ENCODE results near the gene PCDH9.

PCDH9 gene

GRCh38 chr13:66397133-66397532 lies 833.0 kb downstream of the PCDH9 start:
- H3K4me3 Mint-ChIP-seq: no peak overlapping the region
- no peaks in the 10 kb centered on the region for H3K36me3 Mint-ChIP-seq (ENCODE audit: low read depth)
- no peaks in the 10 kb centered on the region for H3K4me1 Mint-ChIP-seq (ENCODE audit: low read depth)
- H3K27me3 Mint-ChIP-seq (ENCODE audit: low read depth): no peaks in the 10 kb centered on the region
- no peaks in the 10 kb centered on the region for H3K9me3 Mint-ChIP-seq
- no peak overlapping the region for H3K27ac Mint-ChIP-seq

DNA sequence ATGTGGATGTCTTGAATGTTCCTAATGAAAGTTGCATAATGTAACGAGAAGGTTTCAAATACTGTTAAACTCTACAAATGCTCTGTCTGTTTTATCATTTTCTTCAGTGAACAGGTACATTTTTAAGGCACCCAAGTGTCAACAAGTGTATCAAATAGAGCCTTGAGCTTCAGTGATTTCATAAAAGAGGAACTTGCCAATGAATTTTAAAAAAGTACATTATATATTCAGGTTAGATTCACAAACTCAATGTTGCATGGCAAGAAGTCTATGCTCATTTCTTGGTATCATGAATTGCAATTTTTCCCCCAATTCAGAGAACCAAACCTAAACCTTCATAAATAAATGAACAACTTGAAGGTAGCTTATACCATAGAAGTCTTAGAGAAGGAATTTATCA lies 838.8 kb downstream of the PCDH9 start:
- no peaks in the 10 kb centered on the region for H3K36me3 Mint-ChIP-seq (ENCODE audit: low read depth)
- peaks cover 5% of the 10 kb centered on the region for H3K9me3 Mint-ChIP-seq
- no peaks in the 10 kb centered on the region for H3K4me1 Mint-ChIP-seq (ENCODE audit: low read depth)
- H3K4me3 Mint-ChIP-seq: no peak overlapping the region
- H3K27me3 Mint-ChIP-seq (ENCODE audit: low read depth): no peaks in the 10 kb centered on the region
- no peak overlapping the region for H3K27ac Mint-ChIP-seq

DNA sequence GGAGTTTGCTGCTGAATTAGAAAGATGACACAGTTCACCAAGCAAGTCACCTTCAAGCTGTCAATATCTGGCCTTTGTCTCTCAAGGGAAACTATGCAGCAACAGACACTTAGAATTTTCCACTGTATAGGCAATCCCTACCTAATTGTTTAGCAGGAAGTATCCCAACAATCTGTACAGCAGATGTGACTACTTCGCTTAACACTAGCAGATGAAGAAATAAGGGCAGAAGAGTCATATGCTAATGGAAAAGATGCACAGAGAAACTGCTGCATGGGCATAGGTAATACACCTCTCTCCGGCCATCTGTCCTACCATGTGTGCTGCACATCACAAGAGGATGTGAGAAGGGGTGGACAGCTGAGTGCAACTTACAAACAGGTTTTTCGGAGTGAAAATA lies 851.2 kb downstream of the PCDH9 start:
- H3K4me1 Mint-ChIP-seq (ENCODE audit: low read depth): no peaks in the 10 kb centered on the region
- no peaks in the 10 kb centered on the region for H3K9me3 Mint-ChIP-seq
- H3K36me3 Mint-ChIP-seq (ENCODE audit: low read depth): no peaks in the 10 kb centered on the region
- H3K27me3 Mint-ChIP-seq (ENCODE audit: low read depth): no peaks in the 10 kb centered on the region
- H3K4me3 Mint-ChIP-seq: no peak overlapping the region
- H3K27ac Mint-ChIP-seq: no peak overlapping the region

DNA sequence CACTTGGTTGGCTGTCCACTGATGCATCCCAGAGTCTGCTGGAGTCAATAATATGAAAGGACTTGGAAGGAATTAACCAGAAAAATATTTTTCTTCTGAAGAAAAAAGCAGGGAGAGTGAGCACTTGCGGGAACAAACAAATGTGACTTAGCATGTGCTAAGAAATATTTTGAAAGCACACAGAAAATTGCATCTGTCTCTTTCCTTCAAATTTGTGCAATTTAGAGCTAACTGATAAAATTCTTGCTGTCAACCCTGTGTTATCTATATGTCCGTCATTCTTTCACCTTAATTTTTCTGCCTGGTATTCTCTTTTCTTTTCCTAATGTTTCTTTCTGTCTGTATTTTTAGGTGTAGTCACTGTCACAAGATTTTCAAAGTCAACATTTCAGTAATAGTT lies 852.6 kb downstream of the PCDH9 start:
- H3K4me1 Mint-ChIP-seq (ENCODE audit: low read depth): no peaks in the 10 kb centered on the region
- no peak overlapping the region for H3K27ac Mint-ChIP-seq
- H3K27me3 Mint-ChIP-seq (ENCODE audit: low read depth): no peaks in the 10 kb centered on the region
- no peaks in the 10 kb centered on the region for H3K36me3 Mint-ChIP-seq (ENCODE audit: low read depth)
- H3K9me3 Mint-ChIP-seq: no peaks in the 10 kb centered on the region
- H3K4me3 Mint-ChIP-seq: no peak overlapping the region

- Mint-ChIP-seq H3K9me3 (no peaks in the 10 kb centered on the region), H3K4me1 (ENCODE audit: low read depth) (no peaks in the 10 kb centered on the region), H3K27ac (no peak overlapping the region), H3K4me3 (no peak overlapping the region), H3K36me3 (ENCODE audit: low read depth) (no peaks in the 10 kb centered on the region), H3K27me3 (ENCODE audit: low read depth) (no peaks in the 10 kb centered on the region)
Measured at GRCh38 chr13:66375756-66376155, 854.4 kb downstream of the PCDH9 start.

GRCh38 chr13:66369666-66370065 lies 860.5 kb downstream of the PCDH9 start:
- Mint-ChIP-seq H3K4me3 (no peak overlapping the region), H3K27me3 (ENCODE audit: low read depth) (no peaks in the 10 kb centered on the region), H3K9me3 (no peaks in the 10 kb centered on the region), H3K4me1 (ENCODE audit: low read depth) (no peaks in the 10 kb centered on the region), H3K36me3 (ENCODE audit: low read depth) (no peaks in the 10 kb centered on the region), H3K27ac (no peak overlapping the region)

- Mint-ChIP-seq H3K4me1 (ENCODE audit: low read depth) (no peaks in the 10 kb centered on the region), H3K27ac (no peak overlapping the region), H3K27me3 (ENCODE audit: low read depth) (no peaks in the 10 kb centered on the region), H3K36me3 (ENCODE audit: low read depth) (no peaks in the 10 kb centered on the region), H3K4me3 (no peak overlapping the region), H3K9me3 (no peaks in the 10 kb centered on the region)
Measured at GRCh38 chr13:66367356-66367755, 862.8 kb downstream of the PCDH9 start.

DNA sequence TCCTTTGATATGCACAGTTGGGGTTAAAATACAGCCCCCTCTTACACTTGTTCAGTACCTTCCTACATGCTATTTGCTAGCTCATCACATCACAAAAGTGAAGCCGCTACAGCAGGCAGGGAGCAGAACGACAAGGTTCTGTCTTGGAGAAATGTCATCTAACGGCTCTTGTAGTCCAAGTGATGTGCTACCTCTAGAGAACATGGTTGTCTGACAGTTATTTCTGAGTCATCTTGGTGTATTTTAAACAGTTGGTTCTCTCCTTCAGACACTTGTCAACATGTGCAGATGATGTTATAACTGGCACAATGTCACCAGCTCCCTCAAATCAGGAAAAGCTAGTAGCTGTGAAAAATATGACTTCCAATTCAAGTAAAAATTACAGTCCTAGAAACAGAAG lies 865.0 kb downstream of the PCDH9 start:
- H3K4me1 Mint-ChIP-seq (ENCODE audit: low read depth): no peaks in the 10 kb centered on the region
- H3K36me3 Mint-ChIP-seq (ENCODE audit: low read depth): no peaks in the 10 kb centered on the region
- no peaks in the 10 kb centered on the region for H3K9me3 Mint-ChIP-seq
- no peak overlapping the region for H3K4me3 Mint-ChIP-seq
- no peak overlapping the region for H3K27ac Mint-ChIP-seq
- H3K27me3 Mint-ChIP-seq (ENCODE audit: low read depth): no peaks in the 10 kb centered on the region

DNA sequence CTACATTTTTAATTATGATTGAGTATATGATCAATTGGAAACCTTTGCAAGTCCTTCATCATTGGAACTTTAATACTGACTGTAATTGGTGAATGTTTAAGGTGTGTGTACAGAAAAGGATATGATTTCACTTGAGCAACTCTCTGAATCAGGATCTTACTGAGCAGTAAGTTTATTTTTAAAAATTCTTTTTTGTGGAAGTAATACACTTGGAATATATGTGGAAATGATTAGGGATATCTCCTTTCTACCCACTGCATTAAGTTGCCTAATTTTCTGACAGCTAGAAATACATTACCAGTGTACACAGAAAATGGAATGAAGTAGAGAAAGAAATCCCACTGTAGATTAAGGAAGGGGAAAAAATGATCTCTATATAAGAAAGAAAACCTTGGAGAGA lies 865.8 kb downstream of the PCDH9 start:
- Mint-ChIP-seq H3K4me3 (no peak overlapping the region), H3K9me3 (no peaks in the 10 kb centered on the region), H3K4me1 (ENCODE audit: low read depth) (no peaks in the 10 kb centered on the region), H3K36me3 (ENCODE audit: low read depth) (no peaks in the 10 kb centered on the region), H3K27me3 (ENCODE audit: low read depth) (no peaks in the 10 kb centered on the region), H3K27ac (no peak overlapping the region)

DNA sequence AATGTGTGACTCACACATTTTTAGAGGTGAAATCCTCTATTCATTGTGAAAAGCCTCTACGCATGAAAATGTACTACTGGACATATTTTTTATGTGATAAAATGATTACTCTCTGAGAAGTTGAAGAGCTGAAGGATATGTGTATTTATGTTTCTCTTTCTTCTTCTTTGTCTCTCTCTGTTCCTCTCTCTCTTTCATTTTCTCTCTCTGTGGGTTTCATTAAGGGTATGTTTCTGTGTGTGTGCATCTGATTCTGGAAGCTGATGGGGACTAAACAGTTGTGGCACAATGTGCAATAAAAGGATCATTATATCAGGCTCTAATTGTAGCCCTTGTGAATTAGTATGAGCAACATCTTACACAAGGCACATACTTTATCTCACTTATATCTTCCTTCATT lies 867.7 kb downstream of the PCDH9 start:
- no peak overlapping the region for H3K27ac Mint-ChIP-seq

DNA sequence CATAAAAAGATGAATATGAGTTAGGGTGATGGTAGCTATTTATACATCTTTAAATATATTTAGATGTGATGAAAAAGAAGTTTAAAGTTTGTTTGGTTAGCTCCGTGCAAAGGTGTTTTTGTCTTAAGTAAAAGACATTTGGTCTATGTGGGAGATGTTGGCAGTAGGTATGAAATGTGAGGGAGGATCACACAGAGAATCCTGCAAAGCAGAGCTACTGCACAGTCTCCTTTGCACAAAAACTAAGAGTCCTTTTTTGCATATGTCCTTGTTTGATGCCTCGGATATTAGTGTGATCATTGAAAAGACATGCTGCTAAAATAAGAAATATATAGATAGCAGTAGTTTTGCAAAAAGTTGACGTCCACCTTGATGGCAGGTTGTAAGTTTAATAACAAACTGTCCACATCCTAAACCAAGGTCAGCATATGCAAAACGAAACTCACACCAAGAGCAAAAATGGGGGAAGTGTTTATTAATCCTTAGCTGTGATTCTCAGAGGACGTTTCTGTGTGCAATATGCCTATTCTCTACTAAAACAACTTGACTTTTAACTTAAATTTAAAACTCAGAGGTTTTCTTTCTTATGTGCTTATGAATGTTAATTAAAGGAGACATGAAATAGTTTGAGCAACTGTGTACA lies 870.1 kb downstream of the PCDH9 start:
- Mint-ChIP-seq H3K4me3 (no peak overlapping the region), H3K27ac (no peak overlapping the region), H3K4me1 (ENCODE audit: low read depth) (no peaks in the 10 kb centered on the region), H3K27me3 (ENCODE audit: low read depth) (no peaks in the 10 kb centered on the region), H3K36me3 (ENCODE audit: low read depth) (no peaks in the 10 kb centered on the region), H3K9me3 (no peaks in the 10 kb centered on the region)

More for the DNA sequence above, 867.7 kb downstream of the PCDH9 start:
- Mint-ChIP-seq H3K36me3 (ENCODE audit: low read depth) (no peaks in the 10 kb centered on the region), H3K27me3 (ENCODE audit: low read depth) (no peaks in the 10 kb centered on the region), H3K4me3 (no peak overlapping the region), H3K9me3 (no peaks in the 10 kb centered on the region), H3K4me1 (ENCODE audit: low read depth) (no peaks in the 10 kb centered on the region)

GRCh38 chr13:66359393-66359792 lies 870.7 kb downstream of the PCDH9 start:
- H3K4me3 Mint-ChIP-seq: no peak overlapping the region
- H3K27ac Mint-ChIP-seq: no peak overlapping the region
- no peaks in the 10 kb centered on the region for H3K27me3 Mint-ChIP-seq (ENCODE audit: low read depth)
- H3K36me3 Mint-ChIP-seq (ENCODE audit: low read depth): no peaks in the 10 kb centered on the region
- no peaks in the 10 kb centered on the region for H3K4me1 Mint-ChIP-seq (ENCODE audit: low read depth)
- H3K9me3 Mint-ChIP-seq: no peaks in the 10 kb centered on the region

DNA sequence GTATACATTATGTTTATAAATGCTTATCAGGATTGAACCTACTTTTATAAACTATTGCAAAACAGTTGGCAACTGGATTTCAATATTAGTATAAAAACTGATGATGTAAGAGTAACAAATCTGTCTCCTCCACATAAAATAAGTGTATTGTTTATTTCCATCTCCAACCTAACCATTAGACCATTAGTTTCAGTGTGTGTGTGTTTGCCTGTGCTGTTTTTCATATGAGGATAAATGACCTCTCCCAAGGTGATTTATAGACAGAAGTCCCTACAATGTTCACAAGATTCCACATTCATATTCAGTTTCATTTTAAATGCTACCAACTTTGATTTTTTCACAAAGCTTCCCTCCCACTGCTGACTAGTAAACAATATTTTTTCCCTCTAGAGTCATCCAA lies 871.6 kb downstream of the PCDH9 start:
- no peaks in the 10 kb centered on the region for H3K36me3 Mint-ChIP-seq (ENCODE audit: low read depth)
- H3K4me1 Mint-ChIP-seq (ENCODE audit: low read depth): no peaks in the 10 kb centered on the region
- no peaks in the 10 kb centered on the region for H3K9me3 Mint-ChIP-seq
- no peak overlapping the region for H3K27ac Mint-ChIP-seq
- no peaks in the 10 kb centered on the region for H3K27me3 Mint-ChIP-seq (ENCODE audit: low read depth)
- H3K4me3 Mint-ChIP-seq: no peak overlapping the region

GRCh38 chr13:66357463-66357862 lies 872.7 kb downstream of the PCDH9 start:
- H3K27ac Mint-ChIP-seq: no peak overlapping the region
- no peaks in the 10 kb centered on the region for H3K4me1 Mint-ChIP-seq (ENCODE audit: low read depth)
- H3K9me3 Mint-ChIP-seq: no peaks in the 10 kb centered on the region
- H3K27me3 Mint-ChIP-seq (ENCODE audit: low read depth): no peaks in the 10 kb centered on the region
- no peaks in the 10 kb centered on the region for H3K36me3 Mint-ChIP-seq (ENCODE audit: low read depth)
- no peak overlapping the region for H3K4me3 Mint-ChIP-seq

DNA sequence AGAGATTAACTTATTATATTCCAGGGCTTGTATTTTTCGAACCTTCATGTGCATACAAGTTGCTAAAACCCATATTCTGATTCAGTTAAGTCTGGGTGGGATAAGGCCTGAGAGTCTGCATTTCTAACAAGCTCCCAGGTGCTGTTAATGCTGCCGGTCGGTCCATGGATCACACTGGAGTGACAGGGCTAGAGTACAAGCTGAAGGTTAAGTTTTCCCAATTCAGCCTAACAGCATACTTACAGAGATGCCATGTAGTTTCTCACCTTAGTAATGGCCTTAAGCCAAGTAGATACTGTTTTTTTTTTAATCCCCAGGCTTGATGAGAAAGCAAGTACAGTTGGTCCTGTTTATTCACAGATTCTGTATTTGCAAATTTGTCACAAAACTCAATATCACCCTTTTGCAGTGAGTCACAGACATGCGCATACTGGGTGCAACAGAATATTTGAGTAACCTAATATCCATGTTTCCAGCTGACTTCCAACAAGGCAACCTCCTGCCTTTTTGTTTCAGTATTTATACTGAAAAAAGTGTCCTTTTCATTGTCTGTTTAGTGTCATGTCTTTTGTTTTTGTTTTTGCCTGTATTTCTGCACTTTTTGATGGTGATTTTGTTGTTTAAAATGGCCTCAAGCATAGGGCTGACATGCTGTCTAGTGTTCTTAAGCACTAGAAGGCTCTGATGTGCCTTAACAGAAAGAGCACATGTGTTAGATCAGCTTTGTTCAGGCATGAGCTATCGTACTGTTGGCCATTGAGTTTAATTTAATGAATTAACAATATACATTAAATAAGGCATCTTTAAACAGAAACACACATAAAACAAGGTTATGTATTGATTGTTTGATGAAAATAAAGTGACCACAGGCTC lies 875.0 kb downstream of the PCDH9 start:
- no peak overlapping the region for H3K4me3 Mint-ChIP-seq
- no peaks in the 10 kb centered on the region for H3K27me3 Mint-ChIP-seq (ENCODE audit: low read depth)
- no peaks in the 10 kb centered on the region for H3K36me3 Mint-ChIP-seq (ENCODE audit: low read depth)
- H3K9me3 Mint-ChIP-seq: no peaks in the 10 kb centered on the region
- H3K4me1 Mint-ChIP-seq (ENCODE audit: low read depth): no peaks in the 10 kb centered on the region
- no peak overlapping the region for H3K27ac Mint-ChIP-seq
